ENCODE measurements around the gene GPR135.
A peak's percentile ranks its signal among the peaks of the same experiment; 100 is the strongest.

GPR135 gene, protein sequence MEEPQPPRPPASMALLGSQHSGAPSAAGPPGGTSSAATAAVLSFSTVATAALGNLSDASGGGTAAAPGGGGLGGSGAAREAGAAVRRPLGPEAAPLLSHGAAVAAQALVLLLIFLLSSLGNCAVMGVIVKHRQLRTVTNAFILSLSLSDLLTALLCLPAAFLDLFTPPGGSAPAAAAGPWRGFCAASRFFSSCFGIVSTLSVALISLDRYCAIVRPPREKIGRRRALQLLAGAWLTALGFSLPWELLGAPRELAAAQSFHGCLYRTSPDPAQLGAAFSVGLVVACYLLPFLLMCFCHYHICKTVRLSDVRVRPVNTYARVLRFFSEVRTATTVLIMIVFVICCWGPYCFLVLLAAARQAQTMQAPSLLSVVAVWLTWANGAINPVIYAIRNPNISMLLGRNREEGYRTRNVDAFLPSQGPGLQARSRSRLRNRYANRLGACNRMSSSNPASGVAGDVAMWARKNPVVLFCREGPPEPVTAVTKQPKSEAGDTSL

GRCh38 chr14:59465316-59466135 is at the start of gene GPR135:
Gene GPR135 (minus strand): TSS chr14:59465380. CDS start chr14:59465226, 154 bp downstream.
- no peak for DNase-seq

DNA sequence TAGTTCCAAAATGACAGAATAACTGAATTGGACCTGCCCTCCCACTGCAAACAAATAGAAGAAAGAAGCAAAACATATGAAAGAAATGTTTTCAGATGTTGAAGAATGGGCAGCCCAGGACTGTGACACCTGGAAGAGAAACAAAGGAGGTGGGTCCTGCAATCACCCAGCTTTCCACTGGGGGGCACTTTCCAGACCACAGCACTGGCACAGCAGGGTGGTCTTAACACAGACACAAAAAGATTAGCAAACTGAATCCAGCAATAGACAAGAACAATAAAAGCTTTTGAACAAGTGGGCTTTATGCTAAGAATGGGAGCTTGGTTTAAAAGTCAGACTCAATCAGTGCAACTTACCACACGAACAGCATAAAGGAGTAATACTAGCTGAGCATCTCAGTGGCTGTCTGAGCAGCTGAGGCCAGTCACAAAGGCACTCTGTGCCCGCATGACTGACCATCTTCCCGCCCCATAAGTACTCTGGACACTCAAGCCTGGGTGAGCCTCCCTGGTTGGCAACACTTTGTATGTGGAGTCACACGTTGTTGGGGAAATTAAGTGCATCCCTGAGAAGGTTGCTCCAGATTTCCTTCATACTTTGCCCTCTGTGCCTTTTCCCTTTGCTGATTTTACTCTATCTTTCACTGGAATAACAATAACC is 46.9 kb upstream of the GPR135 start:
- no peak for DNase-seq

DNA sequence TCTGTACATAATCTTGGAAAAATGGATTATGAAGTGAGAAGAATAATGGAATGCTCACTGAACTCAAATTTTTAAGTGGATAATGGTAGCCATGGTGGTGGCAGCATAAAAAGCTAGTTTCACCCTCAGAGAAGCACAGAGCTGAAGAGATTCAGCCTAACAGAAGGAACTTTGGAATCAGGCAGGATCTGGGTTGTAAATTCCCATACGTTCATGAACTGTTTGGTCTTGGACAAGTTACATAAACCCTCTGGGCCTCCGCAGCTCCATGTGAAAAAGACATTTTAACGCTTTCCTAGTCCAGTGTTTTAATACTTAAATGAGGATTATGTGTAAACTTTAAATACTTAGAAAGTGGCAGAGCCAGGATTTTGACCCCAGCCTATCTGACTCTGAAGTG is 45.8 kb upstream of the GPR135 start:
- no peak for DNase-seq

DNA sequence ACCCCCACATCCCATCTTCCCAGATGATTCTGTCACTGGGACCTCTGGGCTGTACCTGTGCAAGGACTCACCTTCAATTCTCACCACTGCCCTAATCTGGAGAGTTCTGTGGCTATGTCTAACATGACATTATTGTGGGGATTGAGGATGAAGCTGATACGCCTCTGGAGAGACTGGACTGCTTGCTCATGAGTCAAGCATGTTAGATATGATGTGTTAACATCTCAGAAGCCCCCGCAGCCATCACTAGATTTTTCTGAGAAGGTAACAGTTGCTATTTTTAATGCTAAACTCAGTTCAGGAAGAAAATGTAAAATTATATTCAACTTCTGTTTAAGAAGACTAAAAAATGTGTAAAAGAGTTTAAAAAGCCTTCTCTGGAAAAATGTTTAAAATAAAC is 44.8 kb upstream of the GPR135 start:
- DNase-seq: no peak

DNA sequence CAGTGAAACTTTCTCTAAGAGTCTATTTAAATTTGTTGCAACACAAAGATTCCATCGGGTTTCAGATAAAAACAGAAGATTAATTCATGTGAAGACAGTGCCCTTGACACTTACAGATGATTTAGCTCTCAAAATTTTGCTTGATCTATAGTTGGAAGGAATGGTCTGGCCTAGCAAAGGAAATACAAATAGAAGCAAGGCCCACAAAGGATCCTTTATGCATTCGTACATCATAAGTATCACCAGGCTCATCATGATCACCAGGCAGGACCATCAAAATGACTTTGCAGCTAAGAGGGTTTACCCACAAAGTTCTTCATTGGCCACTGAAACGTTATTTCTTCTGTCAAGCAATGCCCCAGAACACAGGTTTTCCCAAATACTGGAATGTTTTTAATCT is 43.9 kb upstream of the GPR135 start:
- no peak for DNase-seq

GRCh38 chr14:59507752-59508103 is 42.5 kb upstream of the GPR135 start:
- no peak for DNase-seq

- DNase-seq: peak in 1 of 2 donors; percentile 50
These were observed 42.0 kb upstream of the GPR135 start for GRCh38 chr14:59507063-59507751.

GRCh38 chr14:59503256-59503655 is 38.1 kb upstream of the GPR135 start:
- no peak for DNase-seq

DNA sequence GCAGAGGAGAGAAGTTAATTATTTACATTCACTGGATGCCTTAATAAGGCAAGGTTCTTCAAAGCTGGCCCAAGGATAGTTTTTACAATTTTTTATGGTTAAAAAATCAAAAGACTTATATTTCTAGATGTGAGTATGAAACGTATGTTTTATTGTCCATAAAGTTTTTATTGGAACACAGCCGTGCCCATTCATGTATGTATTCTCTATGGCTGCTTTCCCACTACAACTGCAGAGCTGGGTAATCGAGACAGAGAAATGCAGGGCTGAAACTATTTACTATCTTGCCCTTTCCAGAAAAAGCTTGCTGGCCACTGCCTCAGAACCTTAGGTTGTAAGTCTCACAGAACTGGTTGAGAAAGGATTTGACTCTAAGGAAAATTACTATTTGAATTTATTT is 35.6 kb upstream of the GPR135 start:
- no peak for DNase-seq

GRCh38 chr14:59492384-59492783 is 27.2 kb upstream of the GPR135 start:
- no peak for DNase-seq

GRCh38 chr14:59490756-59491155 is 25.6 kb upstream of the GPR135 start:
- no peak for DNase-seq

DNA sequence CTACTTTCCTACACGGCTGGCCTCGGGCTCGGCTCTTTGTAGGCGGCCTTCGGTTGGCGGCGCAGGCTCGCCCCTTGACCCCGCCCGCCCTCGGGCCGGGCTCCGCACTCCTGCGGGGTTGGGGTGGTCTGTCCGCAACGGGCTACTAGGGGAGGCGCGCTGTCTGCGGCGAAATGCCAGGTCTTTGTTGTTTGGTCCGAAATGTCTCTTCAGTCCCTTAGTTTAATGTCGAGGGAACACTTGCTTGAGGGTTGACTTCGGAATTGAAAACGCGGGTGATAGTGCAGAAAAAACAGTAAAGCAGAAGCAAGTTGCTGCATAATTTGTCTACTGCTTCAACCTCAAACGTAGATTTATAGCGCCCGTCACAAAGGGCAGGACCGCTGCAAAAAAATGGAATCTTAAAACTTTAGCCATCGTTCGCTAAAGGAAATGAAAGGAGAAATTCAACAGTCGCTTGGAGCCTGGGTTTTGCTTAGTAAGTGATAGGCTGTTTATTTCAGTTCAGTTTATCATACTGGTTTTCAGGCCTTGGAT is 19.5 kb upstream of the GPR135 start:
- no peak for DNase-seq

- peak; percentile 90 to 93 for DNase-seq
These were observed 18.8 kb upstream of the GPR135 start, which contains the start of the genes JKAMP and L3HYPDH for GRCh38 chr14:59483819-59484638. Gene JKAMP (plus strand): TSS chr14:59484517. CDS start chr14:59484590, 73 bp downstream. Gene L3HYPDH (minus strand): TSS chr14:59484408. CDS start chr14:59484316, 92 bp downstream.

GRCh38 chr14:59483363-59483762 is 18.2 kb upstream of the GPR135 start:
- DNase-seq: no peak

DNA sequence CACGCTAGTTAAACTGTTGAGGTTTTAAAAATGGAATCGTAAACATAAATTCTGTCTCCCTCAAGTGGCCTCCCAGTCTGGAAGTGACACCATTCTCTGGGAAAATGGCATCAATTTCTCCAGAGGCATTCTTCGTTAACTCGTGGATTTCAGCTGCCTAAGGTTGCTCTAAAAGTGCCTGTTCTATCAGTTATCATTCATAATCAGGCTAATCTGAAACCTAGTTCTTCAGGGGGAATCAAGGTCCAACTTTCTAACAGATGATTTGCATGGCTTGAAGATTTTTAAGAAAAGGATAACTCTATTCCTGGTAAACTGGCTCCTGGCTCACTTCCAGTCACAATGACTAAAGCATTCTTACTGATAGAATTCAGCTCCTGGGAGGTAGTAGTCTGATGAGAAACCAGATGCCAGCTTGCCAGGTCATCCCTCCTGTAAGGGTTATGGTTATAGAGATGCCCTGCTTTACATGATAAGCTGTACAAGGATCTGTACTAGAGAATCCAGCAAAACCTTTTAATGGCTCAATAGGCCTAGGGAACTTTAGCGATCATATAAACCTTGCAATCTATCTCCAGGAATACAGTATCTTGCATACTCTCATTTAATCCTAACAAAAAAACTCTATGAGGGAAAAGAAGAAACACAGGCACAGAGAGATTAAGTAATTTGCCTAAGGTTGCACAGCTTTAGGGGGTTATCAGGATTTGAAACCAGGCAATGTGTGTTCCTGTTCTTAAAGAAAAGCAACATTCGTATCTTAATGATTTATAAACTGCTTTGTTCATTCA is 17.6 kb upstream of the GPR135 start:
- DNase-seq: no peak

DNA sequence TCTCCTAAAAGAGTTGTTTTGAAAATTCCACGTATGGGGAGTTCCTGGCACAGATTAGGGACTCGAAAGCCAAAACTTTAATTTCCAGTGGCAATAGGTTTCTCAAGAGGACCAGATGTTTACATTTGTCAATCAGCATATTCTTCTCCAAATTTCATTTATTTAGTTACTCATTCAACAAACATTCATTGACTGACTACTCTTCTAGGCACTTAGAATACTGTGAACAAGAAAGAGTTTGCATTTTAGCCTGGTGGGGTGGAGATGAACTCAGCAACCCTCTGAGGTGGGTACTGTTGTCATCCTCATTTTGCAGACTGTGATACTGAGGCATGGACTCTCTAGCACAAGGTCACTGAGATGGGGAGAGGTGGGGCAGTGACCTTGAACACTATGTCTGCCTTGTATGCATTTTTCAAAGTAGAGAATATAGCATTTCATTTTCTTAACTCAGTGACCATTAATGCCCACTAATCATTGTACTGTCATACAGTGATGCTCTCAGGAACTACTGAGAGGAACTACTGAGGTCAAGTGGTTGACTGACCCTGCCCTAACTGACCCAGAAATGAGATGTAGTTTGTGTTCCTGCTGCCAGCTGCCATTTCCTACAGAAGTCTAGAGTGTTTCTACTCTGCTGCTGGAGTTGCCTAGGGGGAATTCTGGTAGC is 16.8 kb upstream of the GPR135 start:
- DNase-seq: no peak

GRCh38 chr14:59481407-59481806 is 16.2 kb upstream of the GPR135 start:
- no peak for DNase-seq

GRCh38 chr14:59480166-59480565 is 15.0 kb upstream of the GPR135 start:
- no peak for DNase-seq

DNA sequence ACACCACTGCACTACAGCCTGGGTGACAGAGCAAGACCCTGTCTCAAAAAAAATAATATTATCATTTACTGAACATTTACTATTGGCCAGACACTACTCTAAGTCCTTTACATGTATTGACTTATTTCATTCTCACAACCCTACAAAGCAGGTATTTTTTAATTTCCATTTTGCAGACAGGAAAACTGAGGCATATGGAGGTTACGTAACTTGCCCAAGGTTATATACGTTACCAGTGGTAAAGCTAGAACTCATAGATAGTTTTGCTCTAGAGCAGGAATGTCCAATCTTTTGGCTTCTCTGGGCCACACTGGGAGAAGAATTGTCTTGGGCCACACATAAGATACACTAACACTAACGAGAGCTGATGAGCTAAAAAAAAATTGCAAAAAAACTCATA is 13.4 kb upstream of the GPR135 start:
- no peak for DNase-seq

GRCh38 chr14:59475709-59476108 is 10.5 kb upstream of the GPR135 start:
- no peak for DNase-seq
